Body of pancreas (tissue), 4 donors: Measurements from ENCODE around the gene DMRTC2.

Experiments used
- CTCF ChIP-seq, 7 experiments: fragments of 450-650 bp in 4 of 7; fragments of 200-600 bp in 3 of 7; sonication (generic) in 3 of 7; IDR thresholded peaks; one replicate each; pipeline ENCODE4 v1.5.1; 2016 to 2019; ENCODE audit warnings: antibody characterized with exemption in 7 of 7
- POLR2A ChIP-seq, 3 donors: fragments of 450-650 bp; IDR thresholded peaks; one replicate each; pipeline ENCODE4 v1.6.1; 2016; ENCODE audit warnings: antibody characterized with exemption in 3 of 3, mild to moderate bottlenecking in 2 of 3

GRCh38 chr19:41808663-41809566, 35.9 kb upstream of the DMRTC2 start:
- TF ChIP-seq CTCF (IDR thresholded peaks at IDR 0.05) (no peak), POLR2A (IDR thresholded peaks at IDR 0.05) (no peak)
